ENCODE measurements around the gene ADGRD1.

DNA sequence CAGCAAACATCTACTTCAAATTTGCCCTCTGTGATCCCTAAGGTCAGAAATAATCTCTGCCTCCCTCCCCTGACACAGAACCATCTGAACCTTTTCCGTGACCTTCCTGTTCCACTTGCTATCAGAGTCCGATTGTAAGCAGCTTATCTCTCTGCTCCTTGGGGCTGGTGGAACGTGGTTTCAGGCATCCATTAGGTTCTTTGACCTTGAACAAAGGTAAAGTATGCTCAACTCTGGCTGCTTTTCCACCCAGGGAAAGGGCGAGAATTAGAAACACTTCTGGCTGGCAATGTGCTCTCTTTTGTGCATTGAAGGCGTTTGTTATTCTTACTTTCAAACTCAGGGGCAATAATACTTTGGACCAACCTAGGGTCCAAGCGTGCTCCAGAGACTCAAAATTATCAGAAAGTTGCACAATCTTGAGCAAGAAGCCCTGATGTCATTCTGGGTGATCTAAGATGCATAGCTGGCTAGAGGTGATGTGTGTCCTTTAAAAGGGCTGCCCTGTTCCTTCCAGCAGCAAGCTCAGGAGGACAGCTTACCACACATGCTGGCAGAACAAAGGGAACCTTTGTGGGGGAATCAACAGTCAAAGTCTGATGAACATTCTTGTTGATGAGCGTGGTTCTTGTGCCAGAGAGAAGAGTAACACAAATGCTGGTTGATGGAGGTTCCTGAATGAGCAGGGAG is 29.8 kb downstream of the ADGRD1 start:
- no peak for TF ChIP-seq EZH2phosphoT487 (IDR thresholded peaks at IDR 0.05; ENCODE audit: borderline replicate concordance, low read length)
- TF ChIP-seq, protein P1, sequence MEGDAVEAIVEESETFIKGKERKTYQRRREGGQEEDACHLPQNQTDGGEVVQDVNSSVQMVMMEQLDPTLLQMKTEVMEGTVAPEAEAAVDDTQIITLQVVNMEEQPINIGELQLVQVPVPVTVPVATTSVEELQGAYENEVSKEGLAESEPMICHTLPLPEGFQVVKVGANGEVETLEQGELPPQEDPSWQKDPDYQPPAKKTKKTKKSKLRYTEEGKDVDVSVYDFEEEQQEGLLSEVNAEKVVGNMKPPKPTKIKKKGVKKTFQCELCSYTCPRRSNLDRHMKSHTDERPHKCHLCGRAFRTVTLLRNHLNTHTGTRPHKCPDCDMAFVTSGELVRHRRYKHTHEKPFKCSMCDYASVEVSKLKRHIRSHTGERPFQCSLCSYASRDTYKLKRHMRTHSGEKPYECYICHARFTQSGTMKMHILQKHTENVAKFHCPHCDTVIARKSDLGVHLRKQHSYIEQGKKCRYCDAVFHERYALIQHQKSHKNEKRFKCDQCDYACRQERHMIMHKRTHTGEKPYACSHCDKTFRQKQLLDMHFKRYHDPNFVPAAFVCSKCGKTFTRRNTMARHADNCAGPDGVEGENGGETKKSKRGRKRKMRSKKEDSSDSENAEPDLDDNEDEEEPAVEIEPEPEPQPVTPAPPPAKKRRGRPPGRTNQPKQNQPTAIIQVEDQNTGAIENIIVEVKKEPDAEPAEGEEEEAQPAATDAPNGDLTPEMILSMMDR (IDR thresholded peaks at IDR 0.05; ENCODE audit: low read depth, low read length, poor library complexity, severe bottlenecking) = no peak
